Measurements from ENCODE around the gene SNX33. TPM values are rescaled to one million over a fixed set of nuclear protein-coding genes. Genes with fewer than 3 reads are reported as not detected.

The SNX33 gene
- polyA plus RNA-seq, 1 donor (not counting 4 experiments of a cell fraction or from before 2014, with no cell fraction given) = 21.7 TPM

- Histone ChIP-seq H2AFZ (ENCODE audit: control insufficient read depth, low read length) (peak overlapping the region; percentile 17), H3K9ac (ENCODE audit: control insufficient read depth, extremely low read depth, insufficient read depth, low read length) (peak overlapping the region; percentile 55), H4K20me1 (ENCODE audit: control insufficient read depth, extremely low read depth, insufficient read depth, low read length) (no peaks in the 10 kb centered on the region), H3K36me3 (ENCODE audit: control insufficient read depth in 2 of 2, extremely low read depth in 1 of 2, insufficient read depth in 2 of 2, low read length in 2 of 2) (peaks cover 19 to 24% of the 10 kb centered on the region in 2 experiments), H3K4me1 (ENCODE audit: control insufficient read depth, extremely low read depth, insufficient read depth, low read length) (peaks cover 21% of the 10 kb centered on the region), H3K9me1 (ENCODE audit: control insufficient read depth, extremely low read depth, insufficient read depth, low read length) (no peaks in the 10 kb centered on the region), H3K27me3 (ENCODE audit: control insufficient read depth, extremely low read depth, insufficient read depth, low read length) (no peaks in the 10 kb centered on the region), H3K4me2 (ENCODE audit: control insufficient read depth, extremely low read depth, insufficient read depth, low read depth, low read length) (peak overlapping the region; percentile 73), H3K9me3 (ENCODE audit: control insufficient read depth, low read depth, low read length) (no peaks in the 10 kb centered on the region), H3K27ac (ENCODE audit: control insufficient read depth, insufficient read depth, low read length) (peak overlapping the region; percentile 72), H3K4me3 (ENCODE audit: control insufficient read depth in 2 of 3, extremely low read depth in 1 of 3, insufficient read depth in 2 of 3, low read depth in 1 of 3, low read length in 3 of 3) (peak overlapping the region in 2 of 3 experiments; percentile 14 to 35), H3K79me2 (ENCODE audit: control insufficient read depth, insufficient read depth, low read length) (no peaks in the 10 kb centered on the region)
- DNase-seq (ENCODE audit: low read depth, low spot score) (no peak), FAIRE-seq (peak; percentile 29)
- dilution Hi-C loops (cut with MboI; ENCODE audit: extremely low pct_ligation_motif_present, low sequenced_read_pairs) = no loop called here
- TF ChIP-seq EZH2 (IDR thresholded peaks at IDR 0.05; ENCODE audit: low read length) = no peak
- TF ChIP-seq, protein P1, sequence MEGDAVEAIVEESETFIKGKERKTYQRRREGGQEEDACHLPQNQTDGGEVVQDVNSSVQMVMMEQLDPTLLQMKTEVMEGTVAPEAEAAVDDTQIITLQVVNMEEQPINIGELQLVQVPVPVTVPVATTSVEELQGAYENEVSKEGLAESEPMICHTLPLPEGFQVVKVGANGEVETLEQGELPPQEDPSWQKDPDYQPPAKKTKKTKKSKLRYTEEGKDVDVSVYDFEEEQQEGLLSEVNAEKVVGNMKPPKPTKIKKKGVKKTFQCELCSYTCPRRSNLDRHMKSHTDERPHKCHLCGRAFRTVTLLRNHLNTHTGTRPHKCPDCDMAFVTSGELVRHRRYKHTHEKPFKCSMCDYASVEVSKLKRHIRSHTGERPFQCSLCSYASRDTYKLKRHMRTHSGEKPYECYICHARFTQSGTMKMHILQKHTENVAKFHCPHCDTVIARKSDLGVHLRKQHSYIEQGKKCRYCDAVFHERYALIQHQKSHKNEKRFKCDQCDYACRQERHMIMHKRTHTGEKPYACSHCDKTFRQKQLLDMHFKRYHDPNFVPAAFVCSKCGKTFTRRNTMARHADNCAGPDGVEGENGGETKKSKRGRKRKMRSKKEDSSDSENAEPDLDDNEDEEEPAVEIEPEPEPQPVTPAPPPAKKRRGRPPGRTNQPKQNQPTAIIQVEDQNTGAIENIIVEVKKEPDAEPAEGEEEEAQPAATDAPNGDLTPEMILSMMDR (optimal IDR thresholded peaks at IDR 0.05 in 1 of 3, IDR thresholded peaks at IDR 0.05 in 1 of 3, conservative IDR thresholded peaks at IDR 0.05 in 1 of 3; ENCODE audit: extremely low read depth in 1 of 3, insufficient read depth in 2 of 3, low read length in 3 of 3) = no peak
These were observed 27.5 kb upstream of the SNX33 start for GRCh38 chr15:75620058-75620820.

GRCh38 chr15:75620841-75621391 lies 26.8 kb upstream of the SNX33 start:
- H3K27me3 ChIP-seq (ENCODE audit: control insufficient read depth, extremely low read depth, insufficient read depth, low read length) = no peaks in the 10 kb centered on the region
- H3K4me1 ChIP-seq (ENCODE audit: control insufficient read depth, extremely low read depth, insufficient read depth, low read length) = peaks cover 23% of the 10 kb centered on the region
- no peaks in the 10 kb centered on the region for H4K20me1 ChIP-seq (ENCODE audit: control insufficient read depth, extremely low read depth, insufficient read depth, low read length)
- peak overlapping the region; percentile 55 for H3K9ac ChIP-seq (ENCODE audit: control insufficient read depth, extremely low read depth, insufficient read depth, low read length)
- H3K4me3 ChIP-seq (ENCODE audit: control insufficient read depth in 2 of 3, extremely low read depth in 1 of 3, insufficient read depth in 2 of 3, low read depth in 1 of 3, low read length in 3 of 3) = peak overlapping the region in 2 of 3 experiments; percentile 14 to 35
- DNase-seq (ENCODE audit: low read depth, low spot score) = no peak
- H3K79me2 ChIP-seq (ENCODE audit: control insufficient read depth, insufficient read depth, low read length) = no peaks in the 10 kb centered on the region
- TF ChIP-seq, protein P1 (optimal IDR thresholded peaks at IDR 0.05 in 1 of 3, IDR thresholded peaks at IDR 0.05 in 1 of 3, conservative IDR thresholded peaks at IDR 0.05 in 1 of 3; ENCODE audit: extremely low read depth in 1 of 3, insufficient read depth in 2 of 3, low read length in 3 of 3) = peak; percentile 19 to 46 (median 29)
- TF ChIP-seq EZH2 (IDR thresholded peaks at IDR 0.05; ENCODE audit: low read length) = no peak
- H3K9me3 ChIP-seq (ENCODE audit: control insufficient read depth, low read depth, low read length) = no peaks in the 10 kb centered on the region
- FAIRE-seq = peak; percentile 52
- H3K4me2 ChIP-seq (ENCODE audit: control insufficient read depth, extremely low read depth, insufficient read depth, low read depth, low read length) = peak overlapping the region; percentile 73
- dilution Hi-C loops (cut with MboI; ENCODE audit: extremely low pct_ligation_motif_present, low sequenced_read_pairs) = no loop called here
- H3K36me3 ChIP-seq (ENCODE audit: control insufficient read depth in 2 of 2, extremely low read depth in 1 of 2, insufficient read depth in 2 of 2, low read length in 2 of 2) = peaks cover 16 to 23% of the 10 kb centered on the region in 2 experiments
- no peaks in the 10 kb centered on the region for H3K9me1 ChIP-seq (ENCODE audit: control insufficient read depth, extremely low read depth, insufficient read depth, low read length)
- H2AFZ ChIP-seq (ENCODE audit: control insufficient read depth, low read length) = peak overlapping the region; percentile 17
- peak overlapping the region; percentile 72 for H3K27ac ChIP-seq (ENCODE audit: control insufficient read depth, insufficient read depth, low read length)

All from keratinocyte (primary cell).